Mesenchymal stem cell (in vitro differentiated cells and primary cell): ENCODE results near the gene HVCN1.

Source experiments
- DNase-seq: peaks from one replicate; pipeline ENCODE4 v3.0.0-alpha.2; 2013
- H2AFZ ChIP-seq: one replicate; pipeline ENCODE4 v1.6.1; 2013; ENCODE audit warnings: low read depth, mild to moderate bottlenecking, control low read depth, inconsistent platforms, low read length, moderate library complexity
- H2AK5ac ChIP-seq: 2 replicates; pipeline ENCODE4 v1.6.1; 2013; ENCODE audit warnings: low read length, moderate library complexity, mild to moderate bottlenecking, inconsistent platforms; ENCODE audit not compliant: severe bottlenecking
- H2BK120ac ChIP-seq: one replicate; pipeline ENCODE4 v1.6.1; 2013; ENCODE audit warnings: low read depth, mild to moderate bottlenecking, inconsistent platforms, low read length, moderate library complexity
- H2BK12ac ChIP-seq, 2 experiments: one replicate each; pipeline ENCODE4 v1.6.1; 2013; ENCODE audit warnings: inconsistent platforms in 2 of 2, low read length in 2 of 2, mild to moderate bottlenecking in 2 of 2, moderate library complexity in 2 of 2, control low read depth in 1 of 2
- H2BK15ac ChIP-seq: one replicate; pipeline ENCODE4 v1.6.1; 2013; ENCODE audit warnings: mild to moderate bottlenecking, low read depth, inconsistent platforms; ENCODE audit not compliant: poor library complexity, severe bottlenecking
- H2BK5ac ChIP-seq: 2 replicates; pipeline ENCODE4 v1.6.1; 2013; ENCODE audit warnings: low read depth, mild to moderate bottlenecking, low read length, control low read depth, inconsistent platforms; ENCODE audit not compliant: poor library complexity, severe bottlenecking
- H3K14ac ChIP-seq, 2 experiments: one replicate each; pipeline ENCODE4 v1.6.1; 2013; ENCODE audit warnings: inconsistent platforms in 2 of 2, low read length in 2 of 2, control low read depth in 1 of 2, mild to moderate bottlenecking in 1 of 2, moderate library complexity in 1 of 2
- H3K18ac ChIP-seq, 2 experiments: one replicate each; pipeline ENCODE4 v1.6.1; 2013; ENCODE audit warnings: inconsistent platforms in 2 of 2, low read length in 2 of 2, control low read depth in 1 of 2, low read depth in 1 of 2, mild to moderate bottlenecking in 1 of 2
- H3K23ac ChIP-seq, 2 experiments: one replicate each; pipeline ENCODE4 v1.6.1; 2013; ENCODE audit warnings: inconsistent platforms in 2 of 2, low read length in 2 of 2, mild to moderate bottlenecking in 2 of 2, moderate library complexity in 2 of 2, control low read depth in 1 of 2
- H3K27ac ChIP-seq: 2 replicates; pipeline ENCODE4 v1.5.1; 2013; ENCODE audit warnings: mild to moderate bottlenecking, moderate library complexity, low read length, control low read depth, inconsistent platforms; ENCODE audit not compliant: poor library complexity, severe bottlenecking
- H3K27me3 ChIP-seq, 2 experiments: 2 replicates each; pipeline versions ENCODE4 v1.6.1 to v1.7.0; 2013; ENCODE audit warnings: low read length in 2 of 2, mild to moderate bottlenecking in 2 of 2, moderate library complexity in 2 of 2, control low read depth in 1 of 2, inconsistent platforms in 1 of 2; ENCODE audit not compliant: control insufficient read depth in 1 of 2, insufficient read depth in 1 of 2
- H3K36me3 ChIP-seq, 2 experiments: 2 replicates each; pipeline versions ENCODE4 v1.6.1 to v1.7.0; 2013; ENCODE audit warnings: low read length in 2 of 2, control low read depth in 1 of 2, inconsistent platforms in 1 of 2, low read depth in 1 of 2, mild to moderate bottlenecking in 1 of 2; ENCODE audit not compliant: insufficient read depth in 2 of 2, control insufficient read depth in 1 of 2
- H3K4ac ChIP-seq, 2 experiments: one replicate each; pipeline ENCODE4 v1.6.1; 2013; ENCODE audit warnings: inconsistent platforms in 2 of 2, low read length in 2 of 2, mild to moderate bottlenecking in 2 of 2, moderate library complexity in 2 of 2, control low read depth in 1 of 2, low read depth in 1 of 2
- H3K4me1 ChIP-seq: 2 replicates; pipeline ENCODE4 v1.6.1; 2013; ENCODE audit warnings: low read depth, low read length, control low read depth; ENCODE audit not compliant: control insufficient read depth, insufficient read depth
- H3K4me2 ChIP-seq: 2 replicates; pipeline ENCODE4 v1.6.1; 2013; ENCODE audit warnings: low read length, mild to moderate bottlenecking, inconsistent platforms; ENCODE audit not compliant: poor library complexity, severe bottlenecking
- H3K4me3 ChIP-seq, 2 experiments: 2 replicates each; pipeline versions ENCODE4 v1.5.1 to v1.7.0; 2013; ENCODE audit warnings: low read length in 2 of 2, mild to moderate bottlenecking in 2 of 2, control low read depth in 1 of 2, low read depth in 1 of 2; ENCODE audit not compliant: insufficient read depth in 1 of 2
- H3K79me1 ChIP-seq: replicated peaks from 2 replicates; pipeline ENCODE4 v1.6.1; 2013; ENCODE audit warnings: mild to moderate bottlenecking, control low read depth, low read length, inconsistent platforms; ENCODE audit not compliant: poor library complexity, severe bottlenecking
- H3K9ac ChIP-seq: 2 replicates; pipeline ENCODE4 v1.7.0; 2013; ENCODE audit warnings: mild to moderate bottlenecking, low read length, moderate library complexity
- H3K9me3 ChIP-seq: 2 replicates; pipeline ENCODE4 v1.7.0; 2013; ENCODE audit warnings: mild to moderate bottlenecking, low read length; ENCODE audit not compliant: control insufficient read depth
- H4K8ac ChIP-seq: one replicate; pipeline ENCODE4 v1.6.1; 2013; ENCODE audit warnings: inconsistent platforms, mild to moderate bottlenecking, low read length, moderate library complexity
- H4K91ac ChIP-seq: one replicate; pipeline ENCODE4 v1.6.1; 2013; ENCODE audit warnings: mild to moderate bottlenecking, low read length, inconsistent platforms
- WGBS: methylation state at CpG from one replicate; pipeline ENCODE4 v1.1.7; 2013; ENCODE audit warnings: mixed read lengths; 5-methylcytosine and 5-hydroxymethylcytosine counted together

The HVCN1 gene

DNA sequence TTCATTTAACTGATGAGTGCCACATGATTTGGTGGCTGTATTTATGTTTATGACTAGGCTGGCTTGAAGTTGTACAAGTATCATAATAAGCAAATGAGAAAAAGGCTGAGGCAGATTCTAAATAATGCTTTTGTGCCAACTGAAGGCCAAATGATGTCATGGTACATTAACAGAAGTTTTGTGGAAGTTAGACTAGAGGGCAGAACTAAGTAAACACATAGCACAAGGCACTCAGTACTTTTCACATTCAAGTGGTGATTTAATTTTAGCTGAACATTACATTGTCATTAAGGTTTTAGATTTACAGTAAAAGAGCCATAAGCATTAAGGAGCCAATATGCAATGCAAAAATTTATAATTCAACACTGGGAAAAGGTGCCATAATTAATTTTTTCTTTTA lies 32.7 kb upstream of the HVCN1 start:
- Histone ChIP-seq H3K27me3 (no peaks in the 10 kb centered on the region), H3K9me3 (no peaks in the 10 kb centered on the region), H3K4me3 (no peak overlapping the region), H4K8ac (no peak overlapping the region), H3K23ac (no peak overlapping the region), H3K27ac (no peak overlapping the region), H3K36me3 (peaks cover 26 to 95% of the 10 kb centered on the region in 2 experiments), H3K79me1 (peaks cover 17% of the 10 kb centered on the region), H2BK15ac (no peak overlapping the region), H3K4me1 (no peaks in the 10 kb centered on the region), H2BK5ac (no peak overlapping the region), H3K4ac (no peak overlapping the region), H3K14ac (no peak overlapping the region), H3K4me2 (no peak overlapping the region), H2BK12ac (no peak overlapping the region), H2AK5ac (no peak overlapping the region), H3K9ac (no peak overlapping the region), H3K18ac (no peak overlapping the region), H2AFZ (no peak overlapping the region), H2BK120ac (no peak overlapping the region), H4K91ac (no peak overlapping the region)
- DNase-seq: no peak

DNA sequence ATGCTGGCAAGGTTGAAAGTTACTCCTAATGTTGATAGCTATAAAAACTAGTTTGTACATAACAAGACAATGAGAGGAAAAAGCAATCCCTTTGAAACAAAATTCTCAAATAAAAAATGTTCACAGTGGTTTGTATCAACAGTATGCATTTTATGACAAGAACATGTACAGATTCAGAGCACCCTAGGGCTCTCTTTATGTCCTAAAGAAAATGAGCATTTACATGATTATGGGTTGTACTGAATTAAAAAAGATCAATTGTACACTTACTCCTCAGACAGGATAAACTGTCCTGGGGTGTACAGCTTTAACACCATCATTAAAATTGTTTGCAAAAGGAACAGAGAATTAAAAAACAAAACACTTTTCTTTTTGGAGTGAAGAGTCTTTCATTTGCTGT lies 31.6 kb upstream of the HVCN1 start:
- no peak overlapping the region for H2BK5ac ChIP-seq
- no peak for DNase-seq
- H3K23ac ChIP-seq: no peak overlapping the region
- no peaks in the 10 kb centered on the region for H3K9me3 ChIP-seq
- H3K4ac ChIP-seq: no peak overlapping the region
- no peak overlapping the region for H2AK5ac ChIP-seq
- no peak overlapping the region for H3K4me3 ChIP-seq
- no peak overlapping the region for H3K14ac ChIP-seq
- H3K36me3 ChIP-seq: peaks cover 23 to 87% of the 10 kb centered on the region in 2 experiments
- H2BK15ac ChIP-seq: no peak overlapping the region
- no peak overlapping the region for H4K8ac ChIP-seq
- H2BK120ac ChIP-seq: no peak overlapping the region
- peaks cover 18% of the 10 kb centered on the region for H3K79me1 ChIP-seq
- no peak overlapping the region for H3K27ac ChIP-seq
- no peak overlapping the region for H2BK12ac ChIP-seq
- no peak overlapping the region for H3K4me2 ChIP-seq
- no peak overlapping the region for H3K18ac ChIP-seq
- no peaks in the 10 kb centered on the region for H3K27me3 ChIP-seq
- H2AFZ ChIP-seq: no peak overlapping the region
- no peak overlapping the region for H4K91ac ChIP-seq
- H3K4me1 ChIP-seq: no peaks in the 10 kb centered on the region
- no peak overlapping the region for H3K9ac ChIP-seq

DNA sequence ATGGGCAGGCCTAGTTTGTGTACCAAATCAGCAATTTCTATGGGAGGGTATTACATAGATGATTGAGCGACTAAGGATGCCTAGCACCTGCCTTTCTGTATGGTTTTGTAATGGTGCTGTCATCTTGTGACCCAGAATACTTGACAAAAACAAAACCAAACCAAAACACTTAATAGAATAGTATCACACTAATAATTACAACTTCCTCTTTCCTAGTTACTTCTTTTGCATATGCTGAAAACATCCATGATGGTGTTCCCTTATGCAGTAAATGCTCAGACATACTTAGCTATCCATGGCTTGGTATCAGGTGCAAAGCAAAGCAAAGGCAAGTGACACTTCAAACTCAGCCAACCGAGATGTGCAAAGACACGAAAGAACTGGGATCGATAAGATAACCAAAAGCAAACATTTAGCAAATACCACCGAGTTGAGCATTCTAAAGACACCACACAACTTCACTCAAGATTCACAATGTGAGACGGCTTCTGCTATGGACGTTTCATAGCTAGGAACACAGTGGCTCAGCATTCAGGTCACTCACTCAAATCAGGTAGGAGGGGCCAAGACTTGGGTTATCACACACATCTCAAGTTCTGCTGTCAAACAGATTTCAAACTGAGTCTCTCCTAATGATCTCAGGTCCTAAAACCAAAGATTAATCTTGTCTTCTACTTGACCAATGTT lies 29.4 kb upstream of the HVCN1 start:
- Histone ChIP-seq H2AK5ac (no peak overlapping the region), H3K4ac (no peak overlapping the region), H3K23ac (no peak overlapping the region), H3K27ac (no peak overlapping the region), H3K18ac (no peak overlapping the region), H2AFZ (no peak overlapping the region), H2BK15ac (no peak overlapping the region), H3K9ac (no peak overlapping the region), H4K91ac (no peak overlapping the region), H3K36me3 (peaks cover 12 to 66% of the 10 kb centered on the region in 2 experiments), H3K27me3 (no peaks in the 10 kb centered on the region), H3K4me3 (no peak overlapping the region), H2BK5ac (no peak overlapping the region), H3K79me1 (peaks cover 10% of the 10 kb centered on the region), H3K4me1 (no peaks in the 10 kb centered on the region), H2BK12ac (no peak overlapping the region), H3K9me3 (no peaks in the 10 kb centered on the region), H3K14ac (no peak overlapping the region), H2BK120ac (no peak overlapping the region), H4K8ac (no peak overlapping the region), H3K4me2 (no peak overlapping the region)
- no peak for DNase-seq
- 96% methylated on average over 7 of the region's 7 CpGs for WGBS

DNA sequence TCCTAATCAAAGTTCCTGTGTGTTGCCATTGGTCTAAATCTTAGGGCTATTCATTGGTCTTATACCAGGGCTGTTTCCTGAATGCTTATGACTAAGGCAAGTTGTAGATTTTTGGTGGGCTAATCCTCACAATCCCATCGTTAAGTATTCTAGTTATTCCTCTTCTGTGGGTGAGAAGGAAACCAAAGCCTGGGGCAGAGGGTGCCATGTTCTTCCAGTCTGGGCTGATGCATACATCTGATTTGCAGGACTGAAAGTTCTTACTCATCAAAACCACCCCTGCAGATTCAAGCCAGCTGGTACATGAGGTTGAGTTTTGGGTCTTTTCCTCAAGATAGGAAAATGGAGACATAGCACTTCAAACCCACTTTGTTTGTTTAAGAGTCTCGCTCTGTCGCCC lies 28.1 kb upstream of the HVCN1 start:
- H3K14ac ChIP-seq: no peak overlapping the region
- WGBS: 100% methylated on average over 2 of the region's 3 CpGs
- H3K4me3 ChIP-seq: no peak overlapping the region
- H2BK12ac ChIP-seq: no peak overlapping the region
- peaks cover 6% of the 10 kb centered on the region for H3K79me1 ChIP-seq
- no peak overlapping the region for H4K8ac ChIP-seq
- DNase-seq: no peak
- H4K91ac ChIP-seq: no peak overlapping the region
- no peak overlapping the region for H3K4ac ChIP-seq
- H3K36me3 ChIP-seq: peaks cover 11 to 53% of the 10 kb centered on the region in 2 experiments
- no peak overlapping the region for H2BK5ac ChIP-seq
- H3K18ac ChIP-seq: no peak overlapping the region
- no peak overlapping the region for H2AK5ac ChIP-seq
- no peaks in the 10 kb centered on the region for H3K9me3 ChIP-seq
- H2BK120ac ChIP-seq: no peak overlapping the region
- H3K9ac ChIP-seq: no peak overlapping the region
- no peak overlapping the region for H2BK15ac ChIP-seq
- H3K27ac ChIP-seq: no peak overlapping the region
- H3K27me3 ChIP-seq: no peaks in the 10 kb centered on the region
- no peak overlapping the region for H2AFZ ChIP-seq
- no peak overlapping the region for H3K4me2 ChIP-seq
- no peaks in the 10 kb centered on the region for H3K4me1 ChIP-seq
- H3K23ac ChIP-seq: no peak overlapping the region
